Ascending aorta (tissue), 2 donors: ENCODE results near the gene CFAP70. TPM values are rescaled to one million over a fixed set of nuclear protein-coding genes. Genes with fewer than 3 reads are reported as not detected.

ENCODE experiments used
- DNase-seq, 2 donors: peaks; one replicate each; pipeline ENCODE4 v3.0.0-alpha.2; 2019; ENCODE audit warnings: low spot score in 2 of 2
- H3K27ac ChIP-seq, 2 donors: fragments of 200-600 bp; sonication (generic); one replicate each; pipeline ENCODE4 v1.5.1; 2016 to 2017; ENCODE audit warnings: mild to moderate bottlenecking in 1 of 2
- H3K27me3 ChIP-seq: fragments of 200-600 bp; sonication (generic); one replicate; pipeline ENCODE4 v1.5.1; 2017
- H3K36me3 ChIP-seq, 2 donors: fragments of 200-600 bp; sonication (generic); one replicate each; pipeline ENCODE4 v1.5.1; 2016
- H3K4me1 ChIP-seq, 2 donors: fragments of 200-600 bp; sonication (generic); one replicate each; pipeline ENCODE4 v1.5.1; 2016 to 2017; ENCODE audit warnings: mild to moderate bottlenecking in 1 of 2
- H3K4me3 ChIP-seq, 2 donors: fragments of 200-600 bp; sonication (generic); one replicate each; pipeline ENCODE4 v1.5.1; 2016 to 2017; ENCODE audit warnings: mild to moderate bottlenecking in 1 of 2
- H3K9me3 ChIP-seq, 2 donors: fragments of 200-600 bp; sonication (generic); one replicate each; pipeline ENCODE4 v1.5.1; 2016
- CTCF ChIP-seq, 3 experiments: fragments of 200-600 bp in 2 of 3; fragments of 450-650 bp in 1 of 3; sonication (generic) in 2 of 3; IDR thresholded peaks; one replicate each; pipeline ENCODE4 v1.5.1; 2016 to 2019; ENCODE audit warnings: antibody characterized with exemption in 3 of 3, mild to moderate bottlenecking in 1 of 3, moderate library complexity in 1 of 3
- intact Hi-C: fragments of 100-400 bp; cut with DNase I; formaldehyde crosslinking; loops from one replicate; pipeline ENCODE4 v1.15.1; 2023
- total RNA-seq: library from RNA; depleted of rRNA; stranded (reverse); fragments of >200 nt; gene quantifications from one replicate; pipeline ENCODE4 v1.1.0, GENCODE V29; 2016

The CFAP70 gene
- total RNA-seq, 1 donor from 2014 or later, result not detected

GRCh38 chr10:73206385-73206784, 152.3 kb downstream of the CFAP70 start:
- Histone ChIP-seq H3K36me3 (peaks cover 3 to 34% of the 10 kb centered on the region in 2 donors), H3K4me1 (no peaks in the 10 kb centered on the region), H3K27ac (no peak overlapping the region), H3K4me3 (no peak overlapping the region), H3K9me3 (no peaks in the 10 kb centered on the region), H3K27me3 (no peaks in the 10 kb centered on the region)
- intact Hi-C loops, result no loop called here
- no peak for TF ChIP-seq CTCF (IDR thresholded peaks at IDR 0.05)
- no peak for DNase-seq

GRCh38 chr10:73205890-73206289, 152.8 kb downstream of the CFAP70 start:
- no peak for DNase-seq
- no peaks in the 10 kb centered on the region for H3K4me1 ChIP-seq
- peaks cover 3 to 35% of the 10 kb centered on the region in 2 donors for H3K36me3 ChIP-seq
- H3K27me3 ChIP-seq, result no peaks in the 10 kb centered on the region
- no peak overlapping the region for H3K27ac ChIP-seq
- intact Hi-C loops, result no loop called here
- no peak for TF ChIP-seq CTCF (IDR thresholded peaks at IDR 0.05)
- H3K4me3 ChIP-seq, result no peak overlapping the region
- H3K9me3 ChIP-seq, result no peaks in the 10 kb centered on the region

DNA sequence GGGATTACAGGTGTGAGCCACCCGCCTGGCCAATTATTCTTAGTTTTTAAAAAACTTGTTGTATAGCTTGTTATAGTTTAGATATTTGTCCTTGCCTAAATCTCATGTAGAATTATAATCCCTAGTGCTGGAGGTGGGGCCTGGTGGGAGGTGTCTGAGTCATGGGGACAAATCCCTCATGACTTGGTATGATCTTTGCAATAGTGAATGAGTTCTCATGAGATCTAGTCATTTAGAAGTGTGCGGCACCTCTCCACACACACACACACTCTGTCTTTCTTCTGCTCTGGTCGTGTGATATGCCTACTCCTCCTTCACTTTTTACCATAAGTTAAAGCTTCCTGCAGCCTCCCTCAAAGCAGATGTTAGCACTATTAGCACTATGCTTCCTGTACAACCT, 153.6 kb downstream of the CFAP70 start:
- TF ChIP-seq CTCF (IDR thresholded peaks at IDR 0.05), result no peak
- no peaks in the 10 kb centered on the region for H3K4me1 ChIP-seq
- no peak overlapping the region for H3K27ac ChIP-seq
- H3K9me3 ChIP-seq, result no peaks in the 10 kb centered on the region
- no peaks in the 10 kb centered on the region for H3K27me3 ChIP-seq
- no peak for DNase-seq
- peaks cover 3 to 34% of the 10 kb centered on the region in 2 donors for H3K36me3 ChIP-seq
- intact Hi-C loops, result no loop called here
- no peak overlapping the region for H3K4me3 ChIP-seq

Other genes with a start within 250 kb of the CFAP70 start
- gene NUDT13, start 248.4 kb downstream of the CFAP70 start, total RNA-seq, result 7.6 TPM
- 6.2 TPM for gene ECD, start 190.9 kb downstream of the CFAP70 start, total RNA-seq
- 19.4 TPM for gene FAM149B1, start 190.7 kb downstream of the CFAP70 start, total RNA-seq
- gene DNAJC9, start 111.6 kb downstream of the CFAP70 start, total RNA-seq, result 5.3 TPM
- 44.5 TPM for gene MRPS16, start 106.2 kb downstream of the CFAP70 start, total RNA-seq
- 63.2 TPM for gene ANXA7, start 55.2 kb upstream of the CFAP70 start, total RNA-seq
- gene MSS51, start 74.7 kb upstream of the CFAP70 start, total RNA-seq, result not detected
- 23.0 TPM for gene PPP3CB, start 137.2 kb upstream of the CFAP70 start, total RNA-seq
- gene USP54, start 232.5 kb upstream of the CFAP70 start, total RNA-seq, result 172 TPM